Measurements from ENCODE around the gene SCAI.
"Not testable (repeated sequence)": the region's sequence is repeated elsewhere in the genome, so short reads cannot be mapped to it uniquely, and the experiment has no call there.

GRCh38 chr9:125080797-125081196 lies 62.5 kb downstream of the SCAI start:
- TF ChIP-seq CTCF (IDR thresholded peaks at IDR 0.05); SMC3 (IDR thresholded peaks at IDR 0.05); BHLHE40 (IDR thresholded peaks at IDR 0.05; ENCODE audit: low read depth, low read length); EP300 (IDR thresholded peaks at IDR 0.05); CHD2 (IDR thresholded peaks at IDR 0.05; ENCODE audit: low read length, partially characterized antibody); REST (IDR thresholded peaks at IDR 0.05); HDAC2 (IDR thresholded peaks at IDR 0.05); PBX3 (IDR thresholded peaks at IDR 0.05); PHF8 (IDR thresholded peaks at IDR 0.05; ENCODE audit: borderline replicate concordance, low read depth); POLR2A (IDR thresholded peaks at IDR 0.05; ENCODE audit: low read length): not testable (repeated sequence)
